ENCODE data around the gene MFSD12.

DNA sequence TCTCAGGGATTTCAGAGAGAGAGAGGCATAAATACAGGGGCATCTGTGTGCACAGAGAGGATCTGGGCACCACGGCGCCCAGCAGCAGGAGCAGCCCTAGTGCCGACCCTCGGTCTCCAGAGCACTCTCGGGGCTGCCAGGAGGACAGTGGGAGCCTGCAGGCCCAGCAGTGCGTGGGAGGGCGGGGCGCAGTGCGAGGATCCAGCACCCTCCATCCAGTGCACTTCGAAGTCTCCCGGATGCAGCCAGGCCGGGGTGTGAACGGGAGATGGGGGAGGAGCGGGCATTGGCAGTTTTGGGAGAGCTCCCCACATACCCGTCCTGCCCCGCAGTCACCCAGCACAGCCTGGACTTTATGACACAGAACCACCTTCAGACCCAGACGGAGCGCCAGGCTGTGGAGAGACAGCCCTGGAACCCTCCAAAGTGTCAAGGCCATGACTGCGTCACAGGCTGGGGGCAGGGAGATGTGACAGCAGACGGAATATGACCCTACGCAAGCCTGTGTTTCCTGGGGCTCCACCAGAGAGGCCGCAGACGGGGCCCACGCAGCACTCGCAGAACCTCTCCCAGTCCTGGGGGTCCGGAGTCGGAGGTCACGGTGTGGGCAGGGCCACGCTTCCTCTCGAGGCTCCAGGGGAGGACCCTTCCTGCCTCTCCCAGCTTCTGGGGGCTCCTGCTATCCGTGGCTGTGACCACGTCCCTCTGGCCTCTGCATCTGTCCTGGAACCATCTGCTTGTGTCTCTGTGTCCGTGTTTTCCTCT lies 33.1 kb downstream of the MFSD12 start:
- TF ChIP-seq CTCF (IDR thresholded peaks at IDR 0.05), result no peak
- TF ChIP-seq ZFX (IDR thresholded peaks at IDR 0.05; ENCODE audit: borderline replicate concordance), result no peak

Measured in 22Rv1 (cell line).